Suprapubic skin (tissue), 3 donors: ENCODE data around the gene GOLGA3.

ENCODE experiments used
- CTCF ChIP-seq, 2 donors: fragments of 200-600 bp in 1 of 2; fragments of 450-650 bp in 1 of 2; sonication (generic) in 1 of 2; IDR thresholded peaks; one replicate each; pipeline ENCODE4 v1.5.1; 2016 to 2019; ENCODE audit warnings: antibody characterized with exemption in 2 of 2, mild to moderate bottlenecking in 1 of 2, moderate library complexity in 1 of 2
- POLR2A ChIP-seq, 2 donors: fragments of 450-650 bp; IDR thresholded peaks; one replicate each; pipeline ENCODE4 v1.6.1; 2017; ENCODE audit warnings: antibody characterized with exemption in 2 of 2, mild to moderate bottlenecking in 2 of 2, moderate library complexity in 2 of 2

- TF ChIP-seq CTCF (IDR thresholded peaks at IDR 0.05) (no peak), POLR2A (IDR thresholded peaks at IDR 0.05) (no peak)
Observed at GRCh38 chr12:132813443-132813842, 15.2 kb downstream of the GOLGA3 start.
